AG09319 (cell line): ENCODE data around the gene TP53I11.

Experiments
- DNase-seq: peaks from one replicate; pipeline ENCODE4 v3.0.0-alpha.2; 2010; ENCODE audit warnings: low read depth; ENCODE audit errors: extremely low read depth
- TF ChIP-seq, protein P1 (sequence below): IDR thresholded peaks from 2 replicates; pipeline ENCODE4 v1.5.1; 2011; ENCODE audit warnings: low read depth, mild to moderate bottlenecking, inconsistent platforms, low read length, moderate library complexity

The TP53I11 gene

DNA sequence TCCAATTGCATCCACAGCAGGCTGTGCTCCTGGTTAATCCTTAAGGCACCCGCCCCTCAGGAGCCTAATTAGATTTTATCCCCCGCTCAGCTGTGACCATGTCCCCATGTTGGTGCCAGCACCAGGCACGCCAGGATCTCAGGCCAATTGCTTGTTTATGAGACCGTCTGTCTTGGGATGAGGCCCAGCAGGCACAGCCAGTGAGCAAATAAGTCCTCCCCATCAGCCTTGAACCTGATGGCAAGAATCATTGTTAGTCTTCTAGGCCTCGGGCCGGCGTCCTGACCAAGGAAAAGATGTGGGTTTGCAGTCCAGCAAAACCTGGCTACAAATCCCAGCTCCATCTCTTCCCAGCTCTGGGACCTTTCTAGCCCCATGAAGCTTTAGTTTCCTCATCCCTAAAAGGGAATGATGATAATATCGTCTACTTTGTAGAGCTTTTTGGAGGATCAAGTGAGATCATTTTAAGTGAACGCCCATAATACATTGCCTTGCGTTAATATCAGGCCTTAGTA lies 57.3 kb downstream of the TP53I11 start:
- no peak for DNase-seq

DNA sequence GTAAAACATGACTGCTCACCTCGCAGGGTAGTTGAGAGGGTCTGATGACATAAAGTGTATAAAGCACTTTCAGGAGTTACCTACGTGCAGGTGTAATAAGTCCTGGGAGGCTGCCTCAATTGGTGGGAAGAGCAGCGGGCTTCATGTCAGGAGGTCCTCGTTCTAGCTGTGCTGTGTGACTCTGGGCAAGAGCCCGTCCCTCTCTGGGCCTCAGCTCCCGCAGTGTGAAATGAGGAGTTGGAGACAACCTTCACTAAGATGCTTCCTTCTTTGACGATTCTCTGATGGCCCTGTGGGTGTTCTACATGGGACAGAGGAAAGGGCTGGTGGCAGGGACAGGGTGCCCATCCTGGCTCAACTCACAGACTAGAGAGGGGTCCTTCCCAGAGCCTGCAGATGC lies 57.8 kb downstream of the TP53I11 start:
- no peak for DNase-seq
- TF ChIP-seq, protein P1, sequence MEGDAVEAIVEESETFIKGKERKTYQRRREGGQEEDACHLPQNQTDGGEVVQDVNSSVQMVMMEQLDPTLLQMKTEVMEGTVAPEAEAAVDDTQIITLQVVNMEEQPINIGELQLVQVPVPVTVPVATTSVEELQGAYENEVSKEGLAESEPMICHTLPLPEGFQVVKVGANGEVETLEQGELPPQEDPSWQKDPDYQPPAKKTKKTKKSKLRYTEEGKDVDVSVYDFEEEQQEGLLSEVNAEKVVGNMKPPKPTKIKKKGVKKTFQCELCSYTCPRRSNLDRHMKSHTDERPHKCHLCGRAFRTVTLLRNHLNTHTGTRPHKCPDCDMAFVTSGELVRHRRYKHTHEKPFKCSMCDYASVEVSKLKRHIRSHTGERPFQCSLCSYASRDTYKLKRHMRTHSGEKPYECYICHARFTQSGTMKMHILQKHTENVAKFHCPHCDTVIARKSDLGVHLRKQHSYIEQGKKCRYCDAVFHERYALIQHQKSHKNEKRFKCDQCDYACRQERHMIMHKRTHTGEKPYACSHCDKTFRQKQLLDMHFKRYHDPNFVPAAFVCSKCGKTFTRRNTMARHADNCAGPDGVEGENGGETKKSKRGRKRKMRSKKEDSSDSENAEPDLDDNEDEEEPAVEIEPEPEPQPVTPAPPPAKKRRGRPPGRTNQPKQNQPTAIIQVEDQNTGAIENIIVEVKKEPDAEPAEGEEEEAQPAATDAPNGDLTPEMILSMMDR = no peak

More for the DNA sequence above, 57.3 kb downstream of the TP53I11 start:
- TF ChIP-seq, protein P1 = no peak

DNA sequence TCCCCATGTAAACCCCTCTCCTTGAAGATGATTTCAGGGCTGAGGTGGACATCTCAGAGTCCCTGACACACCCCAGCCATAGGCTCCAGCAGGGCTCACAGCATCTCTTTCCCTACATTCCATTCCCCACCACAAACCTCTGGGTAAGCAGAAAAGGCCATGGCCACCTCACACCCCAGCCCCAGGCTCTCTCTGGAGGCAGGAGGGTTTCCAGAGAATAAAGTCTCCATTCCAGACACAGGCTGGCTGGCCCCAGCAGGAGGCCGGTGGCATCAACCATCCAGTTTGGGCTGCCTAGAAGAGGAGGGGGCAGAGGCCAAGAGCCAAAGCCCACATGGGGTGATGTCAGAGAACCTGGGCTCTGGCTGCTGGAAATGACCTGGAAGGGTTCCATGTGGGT lies 61.4 kb downstream of the TP53I11 start:
- TF ChIP-seq, protein P1 = no peak
- DNase-seq = no peak

DNA sequence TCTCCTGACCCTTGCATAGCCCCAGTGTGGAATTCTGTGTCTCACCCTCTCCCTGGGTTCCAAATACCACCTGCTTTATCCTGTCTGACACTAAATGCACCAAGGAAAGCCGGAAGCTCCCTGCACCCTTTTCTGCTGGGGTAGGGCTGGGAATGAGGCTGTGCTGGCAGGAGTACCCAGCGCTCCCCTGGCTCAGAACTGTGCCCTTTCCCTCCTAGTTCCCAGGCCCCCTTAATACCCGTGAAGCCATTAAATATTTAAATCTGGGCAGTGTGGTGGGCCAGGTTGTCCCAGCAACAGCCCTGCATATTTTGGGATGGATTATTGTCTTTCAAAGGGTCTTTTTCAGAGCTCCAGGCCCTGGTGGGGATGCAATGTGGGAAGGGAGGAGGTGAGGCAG lies 63.0 kb downstream of the TP53I11 start:
- TF ChIP-seq, protein P1 = no peak

DNA sequence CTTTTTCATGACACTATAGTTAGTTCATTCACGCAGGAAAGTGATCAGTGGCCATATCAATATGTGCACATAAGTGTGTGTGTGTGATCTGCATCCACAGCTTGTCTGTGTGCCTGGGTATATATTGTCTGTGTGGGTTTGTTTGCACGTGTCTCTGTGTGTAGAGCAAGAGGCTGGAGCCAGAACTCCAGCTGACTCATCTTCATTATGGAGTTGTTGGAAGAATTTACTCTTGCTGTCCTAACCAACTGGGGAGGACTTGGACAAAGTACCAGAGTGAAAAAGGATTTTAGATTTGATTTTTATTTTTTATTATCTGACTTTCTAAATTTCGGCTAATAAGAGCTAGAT lies 63.9 kb downstream of the TP53I11 start:
- TF ChIP-seq, protein P1 = no peak
- DNase-seq = peak; percentile 15

More for the DNA sequence above, 63.0 kb downstream of the TP53I11 start:
- DNase-seq = no peak

DNA sequence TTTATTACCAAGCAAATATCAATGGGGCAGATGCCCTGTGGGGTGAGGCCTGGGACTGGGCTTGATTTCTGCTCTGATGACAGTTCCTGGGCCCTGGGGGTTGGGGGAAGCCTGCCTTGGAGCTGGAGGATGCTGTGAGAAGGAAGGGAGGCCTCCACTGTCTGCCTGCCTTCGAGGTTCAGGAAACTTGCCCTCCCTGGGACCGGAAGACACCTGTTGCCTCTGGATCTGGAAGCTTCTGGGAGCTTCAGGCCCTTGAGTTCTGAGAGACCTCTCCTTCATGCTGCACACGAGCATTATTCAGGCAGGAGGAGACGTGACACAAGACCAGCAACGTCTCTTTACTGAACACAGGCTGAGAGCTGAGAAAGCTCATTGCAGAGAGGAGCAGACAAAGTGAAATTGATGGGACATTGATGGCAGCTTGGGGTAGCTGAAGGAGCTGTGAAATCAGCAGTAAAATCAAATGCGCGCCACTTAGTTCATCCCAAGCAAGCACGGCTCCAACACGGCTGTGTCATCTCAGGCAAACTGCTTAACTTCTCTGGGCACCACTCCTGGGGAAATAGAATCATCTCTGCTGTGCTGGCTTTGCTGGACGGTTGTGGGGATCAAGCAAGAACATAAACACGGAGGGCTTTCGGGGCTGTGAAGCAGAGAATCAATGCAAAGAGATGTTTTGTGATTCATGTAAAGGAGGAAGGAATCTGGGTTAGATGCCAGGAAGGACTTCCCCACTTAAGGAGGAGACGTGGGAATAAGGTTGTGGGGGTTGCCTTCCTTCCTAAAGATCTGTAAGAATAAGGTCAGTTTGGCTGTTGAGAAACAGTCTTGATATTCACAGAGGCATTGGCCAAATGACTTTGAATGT lies 64.5 kb downstream of the TP53I11 start:
- TF ChIP-seq, protein P1 = no peak
- DNase-seq = no peak

DNA sequence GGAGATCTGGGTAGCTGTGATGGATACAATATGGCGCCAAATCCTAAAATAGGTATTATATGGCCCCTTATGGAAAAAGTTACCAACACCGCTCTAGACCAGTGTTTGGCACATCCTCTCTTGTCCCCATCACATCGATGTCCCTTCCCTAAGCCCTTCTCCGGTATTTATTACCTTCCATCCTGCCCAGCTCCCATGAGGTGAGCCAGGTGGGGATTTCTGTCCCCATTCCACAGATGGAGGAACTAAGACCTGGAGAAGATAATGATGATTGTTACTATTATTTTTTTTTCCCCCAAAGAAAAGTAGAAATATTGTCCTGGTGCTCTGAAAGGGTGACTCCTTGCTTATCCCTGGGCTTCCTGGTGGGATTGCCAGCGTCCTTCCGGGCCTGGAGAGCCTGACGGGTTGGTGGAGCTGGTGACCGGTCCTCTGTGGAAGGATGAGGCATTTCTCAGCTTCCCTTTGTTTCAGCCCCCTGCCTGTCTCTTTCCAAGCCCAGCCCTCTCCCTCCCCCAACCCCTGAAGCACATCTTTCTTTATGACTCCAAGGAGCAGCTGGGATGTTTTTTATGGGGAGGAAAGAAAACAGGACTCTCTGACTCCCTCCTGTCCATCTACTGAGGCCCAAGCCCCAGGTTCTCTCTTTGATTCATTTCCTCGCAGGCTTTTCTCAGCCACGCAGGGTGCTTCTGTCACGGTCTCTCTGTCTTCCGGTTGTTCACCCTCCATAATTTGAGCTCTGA lies 65.4 kb downstream of the TP53I11 start:
- TF ChIP-seq, protein P1 = no peak

More for the DNA sequence above, 65.4 kb downstream of the TP53I11 start:
- DNase-seq = no peak
